ENCODE data around the gene ADA.
A peak's percentile ranks its signal among the peaks of the same experiment; 100 is the strongest.

ADA gene

GRCh38 chr20:44598423-44599305, 52.8 kb downstream of the ADA start:
- H3K4me3 ChIP-seq (replicated peaks; ENCODE audit: low read depth, low read length): no peak overlapping the region
- no peak for DNase-seq (ENCODE audit: extremely low read depth, low read depth)
- no peak for TF ChIP-seq CTCF (IDR thresholded peaks at IDR 0.05; ENCODE audit: low read depth, low read length, missing control alignments)

GRCh38 chr20:44597930-44598329, 53.6 kb downstream of the ADA start:
- DNase-seq (ENCODE audit: extremely low read depth, low read depth): no peak
- TF ChIP-seq CTCF (IDR thresholded peaks at IDR 0.05; ENCODE audit: low read depth, low read length, missing control alignments): no peak
- H3K4me3 ChIP-seq (replicated peaks; ENCODE audit: low read depth, low read length): no peak overlapping the region

GRCh38 chr20:44597516-44597915, 54.0 kb downstream of the ADA start:
- no peak for DNase-seq (ENCODE audit: extremely low read depth, low read depth)
- no peak for TF ChIP-seq CTCF (IDR thresholded peaks at IDR 0.05; ENCODE audit: low read depth, low read length, missing control alignments)
- H3K4me3 ChIP-seq (replicated peaks; ENCODE audit: low read depth, low read length): no peak overlapping the region

GRCh38 chr20:44596876-44597275, 54.6 kb downstream of the ADA start:
- TF ChIP-seq CTCF (IDR thresholded peaks at IDR 0.05; ENCODE audit: low read depth, low read length, missing control alignments): no peak
- no peak for DNase-seq (ENCODE audit: extremely low read depth, low read depth)
- H3K4me3 ChIP-seq (replicated peaks; ENCODE audit: low read depth, low read length): no peak overlapping the region

- no peak overlapping the region for H3K4me3 ChIP-seq (replicated peaks; ENCODE audit: low read depth, low read length)
- DNase-seq (ENCODE audit: extremely low read depth, low read depth): no peak
- TF ChIP-seq CTCF (IDR thresholded peaks at IDR 0.05; ENCODE audit: low read depth, low read length, missing control alignments): no peak
Measured at GRCh38 chr20:44596010-44596409, 55.5 kb downstream of the ADA start.

GRCh38 chr20:44594730-44595129, 56.8 kb downstream of the ADA start:
- TF ChIP-seq CTCF (IDR thresholded peaks at IDR 0.05; ENCODE audit: low read depth, low read length, missing control alignments): no peak
- DNase-seq (ENCODE audit: extremely low read depth, low read depth): peak; percentile 61
- no peak overlapping the region for H3K4me3 ChIP-seq (replicated peaks; ENCODE audit: low read depth, low read length)

Data from HFF-Myc (cell line).